WTC11 (cell line): ENCODE results near the gene SBF2. TPM values are rescaled to one million over a fixed set of nuclear protein-coding genes. Genes with fewer than 3 reads are reported as not detected.

Experiments used
- ATAC-seq: fragments of 200-7000 bp; cut with Tn5 transposase; 2 replicates; pipeline ENCODE4 v1.10.0; 2021; ENCODE audit warnings: mild to moderate bottlenecking, moderate library complexity
- CTCF ChIA-PET: fragments of 300-600 bp; sonication (Branson Sonifier 250); formaldehyde crosslinking; loops from one replicate; lab custom pipeline; 2021; ENCODE audit warnings: antibody characterized with exemption; lab: Charles Lee
- POLR2A ChIA-PET: fragments of 350-600 bp; sonication (Branson Sonifier 250); formaldehyde crosslinking; loops from one replicate; lab custom pipeline; 2021; ENCODE audit warnings: antibody characterized with exemption; lab: Charles Lee
- DNase-seq: peaks from one replicate; pipeline ENCODE4 v3.0.0; 2021; ENCODE audit warnings: low spot score
- H3K27ac Mint-ChIP-seq: 2 replicates; pipeline ENCODE4 v1.8.0; 2021; ENCODE audit warnings: mixed read lengths
- H3K27me3 Mint-ChIP-seq: 2 replicates; pipeline ENCODE4 v1.8.0; 2021; ENCODE audit warnings: low read depth, mild to moderate bottlenecking, moderate library complexity, mixed read lengths
- H3K36me3 Mint-ChIP-seq: 2 replicates; pipeline ENCODE4 v1.8.0; 2021; ENCODE audit warnings: mixed read lengths
- H3K4me1 Mint-ChIP-seq: 2 replicates; pipeline ENCODE4 v1.8.0; 2022; ENCODE audit warnings: mixed read lengths
- H3K4me3 Mint-ChIP-seq: 2 replicates; pipeline ENCODE4 v1.8.0; 2021; ENCODE audit warnings: mild to moderate bottlenecking, moderate library complexity, mixed read lengths
- H3K9me3 Mint-ChIP-seq: 2 replicates; pipeline ENCODE4 v1.8.0; 2021; ENCODE audit warnings: mixed read lengths
- CTCF ChIP-seq: fragments of 200-600 bp; IDR thresholded peaks from 2 replicates; pipeline ENCODE4 v1.8.0; 2022; ENCODE audit warnings: antibody characterized with exemption
- FOXJ3 ChIP-seq: sonication (generic); formaldehyde crosslinking; IDR thresholded peaks from 2 replicates; pipeline ENCODE4 v1.9.0; 2021; ENCODE audit warnings: missing genetic modification reagents, mild to moderate bottlenecking, borderline replicate concordance
- FOXP1 ChIP-seq: sonication (generic); formaldehyde crosslinking; IDR thresholded peaks from 2 replicates; pipeline ENCODE4 v1.8.0; 2022; ENCODE audit warnings: missing genetic modification reagents, mild to moderate bottlenecking, moderate library complexity, borderline replicate concordance
- FOXP4 ChIP-seq: sonication (generic); formaldehyde crosslinking; IDR thresholded peaks from 2 replicates; pipeline ENCODE4 v1.8.0; 2022; ENCODE audit warnings: mild to moderate bottlenecking, missing genetic modification reagents
- GABPB1 ChIP-seq: sonication (generic); formaldehyde crosslinking; IDR thresholded peaks from 2 replicates; pipeline ENCODE4 v1.8.1; 2023; ENCODE audit warnings: mild to moderate bottlenecking, missing genetic modification reagents
- HMGA2 ChIP-seq: fragments of 250-450 bp; sonication (Bioruptor Pico); IDR thresholded peaks from 2 replicates; pipeline ENCODE4 v1.4.0; 2021; ENCODE audit warnings: mild to moderate bottlenecking, moderate library complexity
- IRF1 ChIP-seq: sonication (generic); formaldehyde crosslinking; IDR thresholded peaks from 2 replicates; pipeline ENCODE4 v1.8.0; 2023; ENCODE audit warnings: missing genetic modification reagents
- JUN ChIP-seq: sonication (generic); formaldehyde crosslinking; IDR thresholded peaks from 2 replicates; pipeline ENCODE4 v1.8.0; 2023; ENCODE audit warnings: mild to moderate bottlenecking, missing genetic modification reagents
- NR1H2 ChIP-seq: sonication (generic); formaldehyde crosslinking; IDR thresholded peaks from 2 replicates; pipeline ENCODE4 v1.9.0; 2021; ENCODE audit warnings: mild to moderate bottlenecking, moderate library complexity, missing genetic modification reagents
- NR3C1 ChIP-seq: sonication (generic); formaldehyde crosslinking; conservative IDR thresholded peaks from 2 replicates; pipeline ENCODE4 v1.8.1; 2023; ENCODE audit warnings: low read depth, mild to moderate bottlenecking, missing genetic modification reagents
- PREB ChIP-seq: sonication (generic); formaldehyde crosslinking; IDR thresholded peaks from 2 replicates; pipeline ENCODE4 v1.8.1; 2022; ENCODE audit warnings: mild to moderate bottlenecking, missing genetic modification reagents, moderate library complexity, borderline replicate concordance
- RORB ChIP-seq: fragments of 250-450 bp; sonication (Bioruptor Pico); IDR thresholded peaks from 2 replicates; pipeline ENCODE4 v1.9.0; 2021; ENCODE audit warnings: mild to moderate bottlenecking
- ZNF317 ChIP-seq: sonication (generic); formaldehyde crosslinking; IDR thresholded peaks from 2 replicates; pipeline ENCODE4 v1.8.1; 2023; ENCODE audit warnings: low read depth, mild to moderate bottlenecking, moderate library complexity, missing genetic modification reagents, borderline replicate concordance
- ZNF396 ChIP-seq: fragments of 250-450 bp; sonication (Bioruptor Pico); IDR thresholded peaks from 2 replicates; pipeline ENCODE4 v1.8.0; 2021; ENCODE audit warnings: mild to moderate bottlenecking, moderate library complexity, borderline replicate concordance
- ZNF671 ChIP-seq: fragments of 250-450 bp; sonication (Bioruptor Pico); IDR thresholded peaks from 2 replicates; pipeline ENCODE4 v1.8.0; 2021; ENCODE audit warnings: mild to moderate bottlenecking
- total RNA-seq: library from RNA; stranded (reverse); gene quantifications from 3 replicates; pipeline ENCODE4 v1.2.3, GENCODE V29; 2021
- TF ChIP-seq, protein P1 (sequence below): fragments of 250-450 bp; sonication (Bioruptor Pico); IDR thresholded peaks from 2 replicates; pipeline ENCODE4 v1.9.0; 2021; ENCODE audit warnings: mild to moderate bottlenecking, borderline replicate concordance
- TF ChIP-seq, protein P2 (sequence below): sonication (generic); formaldehyde crosslinking; IDR thresholded peaks from 2 replicates; pipeline ENCODE4 v1.8.0; 2022; ENCODE audit warnings: mild to moderate bottlenecking, missing genetic modification reagents
- TF ChIP-seq, protein P3 (sequence below): sonication (generic); formaldehyde crosslinking; IDR thresholded peaks from 2 replicates; pipeline ENCODE4 v1.8.1; 2023; ENCODE audit warnings: mild to moderate bottlenecking, missing genetic modification reagents, moderate library complexity
- TF ChIP-seq, protein P4 (sequence below): fragments of 250-450 bp; sonication (Bioruptor Pico); IDR thresholded peaks from 2 replicates; pipeline ENCODE4 v2.1.2; 2022; ENCODE audit warnings: mild to moderate bottlenecking, moderate library complexity
- TF ChIP-seq, protein P5 (sequence below): sonication (generic); formaldehyde crosslinking; IDR thresholded peaks from 2 replicates; pipeline ENCODE4 v1.8.1; 2023; ENCODE audit warnings: mild to moderate bottlenecking, moderate library complexity, missing genetic modification reagents

Gene SBF2
- total RNA-seq, 1 experiment from 2014 or later: 47.6 TPM

- TF ChIP-seq, protein P1, sequence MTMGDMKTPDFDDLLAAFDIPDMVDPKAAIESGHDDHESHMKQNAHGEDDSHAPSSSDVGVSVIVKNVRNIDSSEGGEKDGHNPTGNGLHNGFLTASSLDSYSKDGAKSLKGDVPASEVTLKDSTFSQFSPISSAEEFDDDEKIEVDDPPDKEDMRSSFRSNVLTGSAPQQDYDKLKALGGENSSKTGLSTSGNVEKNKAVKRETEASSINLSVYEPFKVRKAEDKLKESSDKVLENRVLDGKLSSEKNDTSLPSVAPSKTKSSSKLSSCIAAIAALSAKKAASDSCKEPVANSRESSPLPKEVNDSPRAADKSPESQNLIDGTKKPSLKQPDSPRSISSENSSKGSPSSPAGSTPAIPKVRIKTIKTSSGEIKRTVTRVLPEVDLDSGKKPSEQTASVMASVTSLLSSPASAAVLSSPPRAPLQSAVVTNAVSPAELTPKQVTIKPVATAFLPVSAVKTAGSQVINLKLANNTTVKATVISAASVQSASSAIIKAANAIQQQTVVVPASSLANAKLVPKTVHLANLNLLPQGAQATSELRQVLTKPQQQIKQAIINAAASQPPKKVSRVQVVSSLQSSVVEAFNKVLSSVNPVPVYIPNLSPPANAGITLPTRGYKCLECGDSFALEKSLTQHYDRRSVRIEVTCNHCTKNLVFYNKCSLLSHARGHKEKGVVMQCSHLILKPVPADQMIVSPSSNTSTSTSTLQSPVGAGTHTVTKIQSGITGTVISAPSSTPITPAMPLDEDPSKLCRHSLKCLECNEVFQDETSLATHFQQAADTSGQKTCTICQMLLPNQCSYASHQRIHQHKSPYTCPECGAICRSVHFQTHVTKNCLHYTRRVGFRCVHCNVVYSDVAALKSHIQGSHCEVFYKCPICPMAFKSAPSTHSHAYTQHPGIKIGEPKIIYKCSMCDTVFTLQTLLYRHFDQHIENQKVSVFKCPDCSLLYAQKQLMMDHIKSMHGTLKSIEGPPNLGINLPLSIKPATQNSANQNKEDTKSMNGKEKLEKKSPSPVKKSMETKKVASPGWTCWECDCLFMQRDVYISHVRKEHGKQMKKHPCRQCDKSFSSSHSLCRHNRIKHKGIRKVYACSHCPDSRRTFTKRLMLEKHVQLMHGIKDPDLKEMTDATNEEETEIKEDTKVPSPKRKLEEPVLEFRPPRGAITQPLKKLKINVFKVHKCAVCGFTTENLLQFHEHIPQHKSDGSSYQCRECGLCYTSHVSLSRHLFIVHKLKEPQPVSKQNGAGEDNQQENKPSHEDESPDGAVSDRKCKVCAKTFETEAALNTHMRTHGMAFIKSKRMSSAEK: no peak
- TF ChIP-seq ZNF317 (CRISPR knock-in tag): no peak
- TF ChIP-seq NR1H2: no peak
- TF ChIP-seq, protein P2, sequence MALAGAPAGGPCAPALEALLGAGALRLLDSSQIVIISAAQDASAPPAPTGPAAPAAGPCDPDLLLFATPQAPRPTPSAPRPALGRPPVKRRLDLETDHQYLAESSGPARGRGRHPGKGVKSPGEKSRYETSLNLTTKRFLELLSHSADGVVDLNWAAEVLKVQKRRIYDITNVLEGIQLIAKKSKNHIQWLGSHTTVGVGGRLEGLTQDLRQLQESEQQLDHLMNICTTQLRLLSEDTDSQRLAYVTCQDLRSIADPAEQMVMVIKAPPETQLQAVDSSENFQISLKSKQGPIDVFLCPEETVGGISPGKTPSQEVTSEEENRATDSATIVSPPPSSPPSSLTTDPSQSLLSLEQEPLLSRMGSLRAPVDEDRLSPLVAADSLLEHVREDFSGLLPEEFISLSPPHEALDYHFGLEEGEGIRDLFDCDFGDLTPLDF (CRISPR knock-in tag): no peak
- TF ChIP-seq CTCF: no peak
- TF ChIP-seq HMGA2 (CRISPR knock-in tag): no peak
- no peak for TF ChIP-seq ZNF396
- no peak for TF ChIP-seq PREB
- TF ChIP-seq, protein P3, sequence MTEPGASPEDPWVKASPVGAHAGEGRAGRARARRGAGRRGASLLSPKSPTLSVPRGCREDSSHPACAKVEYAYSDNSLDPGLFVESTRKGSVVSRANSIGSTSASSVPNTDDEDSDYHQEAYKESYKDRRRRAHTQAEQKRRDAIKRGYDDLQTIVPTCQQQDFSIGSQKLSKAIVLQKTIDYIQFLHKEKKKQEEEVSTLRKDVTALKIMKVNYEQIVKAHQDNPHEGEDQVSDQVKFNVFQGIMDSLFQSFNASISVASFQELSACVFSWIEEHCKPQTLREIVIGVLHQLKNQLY (CRISPR knock-in tag): no peak
- no peak for TF ChIP-seq FOXJ3 (CRISPR knock-in tag)
Observed at GRCh38 chr11:9772218-9772617, 521.8 kb downstream of the SBF2 start (continued).

- Mint-ChIP-seq H3K36me3 (no peaks in the 10 kb centered on the region), H3K9me3 (no peaks in the 10 kb centered on the region), H3K27ac (no peak overlapping the region), H3K4me1 (peaks cover 17% of the 10 kb centered on the region), H3K4me3 (no peak overlapping the region), H3K27me3 (no peaks in the 10 kb centered on the region)
- ChIA-PET CTCF (no interaction called here), POLR2A (no interaction called here)
- ATAC-seq: no peak
- no peak for DNase-seq
- TF ChIP-seq FOXP1 (CRISPR knock-in tag) (no peak), ZNF317 (CRISPR knock-in tag) (no peak), RORB (CRISPR knock-in tag) (no peak), GABPB1 (CRISPR knock-in tag) (no peak), IRF1 (no peak), NR3C1 (CRISPR knock-in tag) (no peak), FOXP4 (no peak), ZNF671 (CRISPR knock-in tag) (no peak), JUN (no peak)
- TF ChIP-seq, protein P4, sequence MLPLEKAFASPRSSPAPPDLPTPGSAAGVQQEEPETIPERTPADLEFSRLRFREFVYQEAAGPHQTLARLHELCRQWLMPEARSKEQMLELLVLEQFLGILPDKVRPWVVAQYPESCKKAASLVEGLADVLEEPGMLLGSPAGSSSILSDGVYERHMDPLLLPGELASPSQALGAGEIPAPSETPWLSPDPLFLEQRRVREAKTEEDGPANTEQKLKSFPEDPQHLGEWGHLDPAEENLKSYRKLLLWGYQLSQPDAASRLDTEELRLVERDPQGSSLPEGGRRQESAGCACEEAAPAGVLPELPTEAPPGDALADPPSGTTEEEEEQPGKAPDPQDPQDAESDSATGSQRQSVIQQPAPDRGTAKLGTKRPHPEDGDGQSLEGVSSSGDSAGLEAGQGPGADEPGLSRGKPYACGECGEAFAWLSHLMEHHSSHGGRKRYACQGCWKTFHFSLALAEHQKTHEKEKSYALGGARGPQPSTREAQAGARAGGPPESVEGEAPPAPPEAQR (CRISPR knock-in tag): no peak
- TF ChIP-seq, protein P5, sequence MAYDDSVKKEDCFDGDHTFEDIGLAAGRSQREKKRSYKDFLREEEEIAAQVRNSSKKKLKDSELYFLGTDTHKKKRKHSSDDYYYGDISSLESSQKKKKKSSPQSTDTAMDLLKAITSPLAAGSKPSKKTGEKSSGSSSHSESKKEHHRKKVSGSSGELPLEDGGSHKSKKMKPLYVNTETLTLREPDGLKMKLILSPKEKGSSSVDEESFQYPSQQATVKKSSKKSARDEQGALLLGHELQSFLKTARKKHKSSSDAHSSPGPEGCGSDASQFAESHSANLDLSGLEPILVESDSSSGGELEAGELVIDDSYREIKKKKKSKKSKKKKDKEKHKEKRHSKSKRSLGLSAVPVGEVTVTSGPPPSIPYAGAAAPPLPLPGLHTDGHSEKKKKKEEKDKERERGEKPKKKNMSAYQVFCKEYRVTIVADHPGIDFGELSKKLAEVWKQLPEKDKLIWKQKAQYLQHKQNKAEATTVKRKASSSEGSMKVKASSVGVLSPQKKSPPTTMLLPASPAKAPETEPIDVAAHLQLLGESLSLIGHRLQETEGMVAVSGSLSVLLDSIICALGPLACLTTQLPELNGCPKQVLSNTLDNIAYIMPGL (CRISPR knock-in tag): no peak
Observed at GRCh38 chr11:9771071-9771511, 522.9 kb downstream of the SBF2 start.
